HG02763 (cell line): ENCODE results near the gene UBE2M.
A peak's percentile ranks its signal among the peaks of the same experiment; 100 is the strongest.
"Not testable (repeated sequence)": the region's sequence is repeated elsewhere in the genome, so short reads cannot be mapped to it uniquely, and the experiment has no call there.

ENCODE experiments used
- ATAC-seq: cut with Tn5 transposase; IDR thresholded peaks from one replicate; pipeline ENCODE4 v1.9.1; 2021; ENCODE audit warnings: mild to moderate bottlenecking, moderate library complexity; ENCODE audit not compliant: unreplicated experiment

The UBE2M gene

GRCh38 chr19:58542641-58543372 lies 15.6 kb downstream of the UBE2M start:
- ATAC-seq = not testable (repeated sequence)

- not testable (repeated sequence) for ATAC-seq
Observed at GRCh38 chr19:58539169-58539559, 19.2 kb downstream of the UBE2M start.

GRCh38 chr19:58538257-58539168 lies 19.9 kb downstream of the UBE2M start:
- no peak for ATAC-seq

GRCh38 chr19:58536852-58537798 lies 21.3 kb downstream of the UBE2M start:
- ATAC-seq = no peak

- ATAC-seq = no peak
Observed at GRCh38 chr19:58535857-58536256, 22.6 kb downstream of the UBE2M start.

GRCh38 chr19:58531034-58531840 lies 27.2 kb downstream of the UBE2M start:
- ATAC-seq = no peak

GRCh38 chr19:58529405-58529804 lies 29.0 kb downstream of the UBE2M start:
- ATAC-seq = no peak

- ATAC-seq = no peak
Observed at GRCh38 chr19:58522709-58523108, 35.7 kb downstream of the UBE2M start.

- no peak for ATAC-seq
Observed at GRCh38 chr19:58521651-58522050, 36.8 kb downstream of the UBE2M start.

GRCh38 chr19:58520257-58520599 lies 38.2 kb downstream of the UBE2M start:
- no peak for ATAC-seq

GRCh38 chr19:58519355-58520256 lies 38.8 kb downstream of the UBE2M start, which contains the start of gene ZBTB45:
Gene ZBTB45, minus strand, starts transcription at chr19:58519810. Its CDS starts 2,137 bp downstream, at chr19:58517673.
- ATAC-seq = peak; percentile 82

GRCh38 chr19:58519087-58519354 lies 39.4 kb downstream of the UBE2M start:
- ATAC-seq = no peak

GRCh38 chr19:58518256-58519086 lies 39.9 kb downstream of the UBE2M start:
- ATAC-seq = no peak

GRCh38 chr19:58516964-58517833 lies 41.2 kb downstream of the UBE2M start:
- ATAC-seq = no peak

GRCh38 chr19:58516246-58516836 lies 42.1 kb downstream of the UBE2M start:
- ATAC-seq = no peak

- no peak for ATAC-seq
Observed at GRCh38 chr19:58515259-58515658, 43.2 kb downstream of the UBE2M start.

- no peak for ATAC-seq
Observed at GRCh38 chr19:58514564-58515022, 43.8 kb downstream of the UBE2M start.
